ENCODE measurements around the gene CD99L2. TPM values are rescaled to one million over a fixed set of nuclear protein-coding genes. Genes with fewer than 3 reads are reported as not detected.

Gene CD99L2
- total RNA-seq, 1 experiment from 2014 or later, result 156 TPM

DNA sequence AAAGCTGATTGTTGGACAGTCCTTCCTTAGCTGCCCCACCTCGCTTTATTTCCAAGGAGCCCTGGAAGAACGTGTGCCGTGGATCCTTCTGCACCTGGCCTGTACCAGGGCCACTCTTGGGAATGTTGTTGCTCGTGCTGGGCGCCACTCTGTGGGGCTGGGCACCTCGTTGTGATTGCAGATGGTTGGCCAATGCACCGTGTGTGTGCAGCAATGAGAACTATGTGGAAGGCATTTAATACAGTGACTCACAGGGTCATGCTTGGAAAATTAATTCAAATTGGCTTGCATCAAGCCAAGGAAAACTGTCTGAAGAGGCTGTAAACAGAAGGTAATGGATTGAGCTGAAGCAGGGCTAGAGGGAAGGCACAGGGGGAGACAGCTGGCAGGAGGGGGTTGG lies 37.0 kb upstream of the CD99L2 start:
- no peak overlapping the region for H3K4me3 ChIP-seq (ENCODE audit: low read depth in 2 of 2, low read length in 2 of 2)
- ATAC-seq, result peak; percentile 74
- in situ Hi-C loops (cut with HindIII; ENCODE audit: low pct_unique_long_range_greater_than_20kb, low sequenced_read_pairs) (no loop called here), intact Hi-C loops (cut with micrococcal nuclease; ENCODE audit: unreplicated experiment) (no loop called here)
- ChIA-PET POLR2A (no interaction called here), CTCF (no interaction called here)
- H3K9me3 ChIP-seq (ENCODE audit: control insufficient read depth, insufficient read depth, low read depth, low read length), result no peaks in the 10 kb centered on the region
- peak overlapping the region; percentile 79 for H3K27ac ChIP-seq (ENCODE audit: low read length)
- TF ChIP-seq, protein P1, sequence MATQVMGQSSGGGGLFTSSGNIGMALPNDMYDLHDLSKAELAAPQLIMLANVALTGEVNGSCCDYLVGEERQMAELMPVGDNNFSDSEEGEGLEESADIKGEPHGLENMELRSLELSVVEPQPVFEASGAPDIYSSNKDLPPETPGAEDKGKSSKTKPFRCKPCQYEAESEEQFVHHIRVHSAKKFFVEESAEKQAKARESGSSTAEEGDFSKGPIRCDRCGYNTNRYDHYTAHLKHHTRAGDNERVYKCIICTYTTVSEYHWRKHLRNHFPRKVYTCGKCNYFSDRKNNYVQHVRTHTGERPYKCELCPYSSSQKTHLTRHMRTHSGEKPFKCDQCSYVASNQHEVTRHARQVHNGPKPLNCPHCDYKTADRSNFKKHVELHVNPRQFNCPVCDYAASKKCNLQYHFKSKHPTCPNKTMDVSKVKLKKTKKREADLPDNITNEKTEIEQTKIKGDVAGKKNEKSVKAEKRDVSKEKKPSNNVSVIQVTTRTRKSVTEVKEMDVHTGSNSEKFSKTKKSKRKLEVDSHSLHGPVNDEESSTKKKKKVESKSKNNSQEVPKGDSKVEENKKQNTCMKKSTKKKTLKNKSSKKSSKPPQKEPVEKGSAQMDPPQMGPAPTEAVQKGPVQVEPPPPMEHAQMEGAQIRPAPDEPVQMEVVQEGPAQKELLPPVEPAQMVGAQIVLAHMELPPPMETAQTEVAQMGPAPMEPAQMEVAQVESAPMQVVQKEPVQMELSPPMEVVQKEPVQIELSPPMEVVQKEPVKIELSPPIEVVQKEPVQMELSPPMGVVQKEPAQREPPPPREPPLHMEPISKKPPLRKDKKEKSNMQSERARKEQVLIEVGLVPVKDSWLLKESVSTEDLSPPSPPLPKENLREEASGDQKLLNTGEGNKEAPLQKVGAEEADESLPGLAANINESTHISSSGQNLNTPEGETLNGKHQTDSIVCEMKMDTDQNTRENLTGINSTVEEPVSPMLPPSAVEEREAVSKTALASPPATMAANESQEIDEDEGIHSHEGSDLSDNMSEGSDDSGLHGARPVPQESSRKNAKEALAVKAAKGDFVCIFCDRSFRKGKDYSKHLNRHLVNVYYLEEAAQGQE (IDR thresholded peaks at IDR 0.05; ENCODE audit: insufficient read depth in 1 of 2, low read depth in 2 of 2, low read length in 1 of 2), result no peak
- TF ChIP-seq TCF7L2 (IDR thresholded peaks at IDR 0.05; ENCODE audit: low read depth, low read length), result no peak
- no peaks in the 10 kb centered on the region for H3K27me3 ChIP-seq (ENCODE audit: control insufficient read depth, insufficient read depth, low read length)
- no peaks in the 10 kb centered on the region for H3K36me3 ChIP-seq (ENCODE audit: control insufficient read depth, insufficient read depth, low read length)
- no TSS peak for BruUV-seq (replicated peaks)
- DNase-seq (ENCODE audit: low read depth, low spot score), result no peak
- peaks cover 15% of the 10 kb centered on the region; the same call in 1 of the 2 replicates for H3K4me1 ChIP-seq (ENCODE audit: control insufficient read depth, insufficient read depth, low read length)

DNA sequence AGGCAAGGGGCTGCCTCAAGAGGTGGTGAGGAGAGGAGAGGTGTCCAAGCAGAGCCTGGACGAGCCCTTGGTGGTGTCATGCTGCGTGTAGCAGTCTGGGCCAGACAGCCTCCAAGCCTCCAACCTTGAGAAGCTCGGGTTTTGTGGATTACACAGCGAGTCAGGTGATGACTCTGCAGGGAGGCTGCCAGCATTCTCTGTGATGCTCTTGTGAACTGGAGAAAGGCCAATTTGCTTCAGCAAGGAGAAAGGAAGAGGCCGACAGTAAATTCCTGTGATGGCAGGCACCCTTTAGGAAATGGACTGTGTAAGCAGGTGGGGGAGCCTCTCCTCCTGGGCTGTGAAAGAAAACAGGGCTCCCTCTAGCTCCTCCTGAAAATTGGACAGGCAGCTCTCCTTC lies 36.0 kb upstream of the CD99L2 start:
- no peaks in the 10 kb centered on the region for H3K9me3 ChIP-seq (ENCODE audit: control insufficient read depth, insufficient read depth, low read depth, low read length)
- H3K27ac ChIP-seq (ENCODE audit: low read length), result peak overlapping the region; percentile 79
- H3K4me1 ChIP-seq (ENCODE audit: control insufficient read depth, insufficient read depth, low read length), result peaks cover 15% of the 10 kb centered on the region; the same call in 1 of the 2 replicates
- in situ Hi-C loops (cut with HindIII; ENCODE audit: low pct_unique_long_range_greater_than_20kb, low sequenced_read_pairs) (no loop called here), intact Hi-C loops (cut with micrococcal nuclease; ENCODE audit: unreplicated experiment) (no loop called here)
- peak; percentile 77 for ATAC-seq
- no peak for DNase-seq (ENCODE audit: low read depth, low spot score)
- CTCF ChIA-PET, result no interaction called here
- BruUV-seq (replicated peaks), result no TSS peak
- H3K27me3 ChIP-seq (ENCODE audit: control insufficient read depth, insufficient read depth, low read length), result no peaks in the 10 kb centered on the region
- H3K36me3 ChIP-seq (ENCODE audit: control insufficient read depth, insufficient read depth, low read length), result no peaks in the 10 kb centered on the region
- TF ChIP-seq, protein P2, sequence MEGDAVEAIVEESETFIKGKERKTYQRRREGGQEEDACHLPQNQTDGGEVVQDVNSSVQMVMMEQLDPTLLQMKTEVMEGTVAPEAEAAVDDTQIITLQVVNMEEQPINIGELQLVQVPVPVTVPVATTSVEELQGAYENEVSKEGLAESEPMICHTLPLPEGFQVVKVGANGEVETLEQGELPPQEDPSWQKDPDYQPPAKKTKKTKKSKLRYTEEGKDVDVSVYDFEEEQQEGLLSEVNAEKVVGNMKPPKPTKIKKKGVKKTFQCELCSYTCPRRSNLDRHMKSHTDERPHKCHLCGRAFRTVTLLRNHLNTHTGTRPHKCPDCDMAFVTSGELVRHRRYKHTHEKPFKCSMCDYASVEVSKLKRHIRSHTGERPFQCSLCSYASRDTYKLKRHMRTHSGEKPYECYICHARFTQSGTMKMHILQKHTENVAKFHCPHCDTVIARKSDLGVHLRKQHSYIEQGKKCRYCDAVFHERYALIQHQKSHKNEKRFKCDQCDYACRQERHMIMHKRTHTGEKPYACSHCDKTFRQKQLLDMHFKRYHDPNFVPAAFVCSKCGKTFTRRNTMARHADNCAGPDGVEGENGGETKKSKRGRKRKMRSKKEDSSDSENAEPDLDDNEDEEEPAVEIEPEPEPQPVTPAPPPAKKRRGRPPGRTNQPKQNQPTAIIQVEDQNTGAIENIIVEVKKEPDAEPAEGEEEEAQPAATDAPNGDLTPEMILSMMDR (IDR thresholded peaks at IDR 0.05), result no peak
- TF ChIP-seq POLR2AphosphoS5 (IDR thresholded peaks at IDR 0.05; ENCODE audit: low read depth, low read length) (no peak), TCF7L2 (IDR thresholded peaks at IDR 0.05; ENCODE audit: low read depth, low read length) (no peak), SIN3A (IDR thresholded peaks at IDR 0.05; ENCODE audit: borderline replicate concordance, insufficient read depth, low read depth, low read length) (no peak)
- TF ChIP-seq, protein P1 (IDR thresholded peaks at IDR 0.05; ENCODE audit: insufficient read depth in 1 of 2, low read depth in 2 of 2, low read length in 1 of 2), result no peak
- POLR2A ChIA-PET, result no interaction called here
- 0 out of 4 replicates have a peak overlapping the region, but pooled peaks of 1 of the 2 experiments have one; percentile 20 for H3K4me3 ChIP-seq (ENCODE audit: low read depth in 2 of 2, low read length in 2 of 2)
